Endothelial cell of umbilical vein (primary cell): Measurements from ENCODE around the gene PHF23. TPM values are rescaled to one million over a fixed set of nuclear protein-coding genes. Genes with fewer than 3 reads are reported as not detected.

Experiments
- BruUV-seq: library from RNA; stranded (reverse); fragments of 400-500 nt; replicated peaks from 2 replicates; lab custom pipeline; 2021; lab: Mats Ljungman, UMichigan
- CTCF ChIA-PET: fragments of 300-600, 350-600 bp; sonication (Branson Sonifier 250); formaldehyde crosslinking; loops from one replicate; lab custom pipeline; 2021; ENCODE audit warnings: antibody characterized with exemption, inconsistent platforms; lab: Charles Lee
- POLR2A ChIA-PET: fragments of 300-600, 350-600 bp; sonication (Branson Sonifier 250); formaldehyde crosslinking; loops from one replicate; lab custom pipeline; 2021; ENCODE audit warnings: antibody characterized with exemption, inconsistent platforms; lab: Charles Lee
- DNase-seq: peaks from one replicate; pipeline ENCODE4 v3.0.0-alpha.2; 2011; ENCODE audit warnings: low read depth, low spot score
- FAIRE-seq: peaks from 2 replicates; lab custom pipeline; 2011; peaks lifted over from hg19 to GRCh38; lab: Jason Lieb, UNC
- H2AFZ ChIP-seq: 2 replicates; pipeline ENCODE4 v1.6.0; 2012; ENCODE audit warnings: low read depth, low read length, control low read depth, inconsistent platforms
- H3K27ac ChIP-seq: 2 replicates; pipeline ENCODE4 v1.5.1; 2011; ENCODE audit warnings: low read depth, mild to moderate bottlenecking, control low read depth, low read length, moderate library complexity; ENCODE audit not compliant: insufficient read depth
- H3K27me3 ChIP-seq, 2 experiments: 2 replicates each; pipeline versions ENCODE4 v1.6.0 to v1.6.1; 2011; ENCODE audit warnings: low read length in 2 of 2, mixed read lengths in 1 of 2; ENCODE audit not compliant: control insufficient read depth in 2 of 2, insufficient read depth in 2 of 2
- H3K36me3 ChIP-seq, 2 experiments: 2 replicates in 1 of 2; 3 replicates in 1 of 2; pipeline ENCODE4 v1.5.1; 2011; ENCODE audit warnings: low read length in 2 of 2, mild to moderate bottlenecking in 1 of 2, moderate library complexity in 1 of 2; ENCODE audit not compliant: control insufficient read depth in 2 of 2, insufficient read depth in 2 of 2; ENCODE audit errors: extremely low read depth in 1 of 2
- H3K4me1 ChIP-seq: 3 replicates; pipeline ENCODE4 v1.5.1; 2011; ENCODE audit warnings: mild to moderate bottlenecking, low read length; ENCODE audit not compliant: control insufficient read depth, insufficient read depth; ENCODE audit errors: extremely low read depth
- H3K4me2 ChIP-seq: 2 replicates; pipeline ENCODE4 v1.6.1; 2011; ENCODE audit warnings: low read length, control low read depth, mixed read lengths; ENCODE audit not compliant: insufficient read depth
- H3K4me3 ChIP-seq, 3 experiments: fragments of 200-600 bp in 1 of 3; sonication (generic), shearing (Covaris generic) in 1 of 3; replicated peaks in 1 of 3; 2 replicates each; pipeline ENCODE4 v1.5.1; 2011 to 2016; ENCODE audit warnings: control low read depth in 3 of 3, low read length in 3 of 3, mild to moderate bottlenecking in 2 of 3, inconsistent platforms in 1 of 3, low read depth in 1 of 3, moderate library complexity in 1 of 3; ENCODE audit not compliant: insufficient read depth in 1 of 3
- H3K79me2 ChIP-seq: 2 replicates; pipeline ENCODE4 v1.6.0; 2012; ENCODE audit warnings: low read length, inconsistent platforms; ENCODE audit not compliant: control insufficient read depth, insufficient read depth
- H3K9ac ChIP-seq: replicated peaks from 2 replicates; pipeline ENCODE3; 2011; ENCODE audit warnings: low read length, control low read depth; ENCODE audit not compliant: insufficient read depth; ENCODE audit errors: extremely low read depth
- H3K9me1 ChIP-seq: replicated peaks from 3 replicates; pipeline ENCODE4 v1.6.0; 2011; ENCODE audit warnings: mild to moderate bottlenecking, low read length; ENCODE audit not compliant: control insufficient read depth, insufficient read depth; ENCODE audit errors: extremely low read depth
- H3K9me3 ChIP-seq: replicated peaks from 2 replicates; pipeline ENCODE4 v1.5.1; 2012; ENCODE audit warnings: low read length, inconsistent platforms; ENCODE audit not compliant: control insufficient read depth, insufficient read depth
- H4K20me1 ChIP-seq: replicated peaks from 2 replicates; pipeline ENCODE3; 2011; ENCODE audit warnings: mild to moderate bottlenecking, low read length; ENCODE audit not compliant: control insufficient read depth, insufficient read depth; ENCODE audit errors: extremely low read depth
- CTCF ChIP-seq, 2 donors: IDR thresholded peaks; 1 replicate in 1 of 2; 2 replicates in 1 of 2; pipeline ENCODE4 v1.5.1; 2011; ENCODE audit warnings: low read length in 2 of 2, mild to moderate bottlenecking in 2 of 2, moderate library complexity in 2 of 2, control low read depth in 1 of 2, inconsistent platforms in 1 of 2, low read depth in 1 of 2; ENCODE audit not compliant: insufficient read depth in 1 of 2; ENCODE audit errors: extremely low read depth in 1 of 2
- EZH2 ChIP-seq: IDR thresholded peaks from 2 replicates; pipeline ENCODE4 v1.6.1; 2012; ENCODE audit warnings: borderline replicate concordance, low read depth, mild to moderate bottlenecking, moderate library complexity, low read length, inconsistent platforms; ENCODE audit not compliant: severe bottlenecking
- FOS ChIP-seq: IDR thresholded peaks from 2 replicates; pipeline ENCODE4 v1.6.1; 2011; ENCODE audit warnings: mild to moderate bottlenecking, low read length, moderate library complexity, borderline replicate concordance; ENCODE audit not compliant: insufficient read depth
- GATA2 ChIP-seq: IDR thresholded peaks from 2 replicates; pipeline ENCODE4 v1.7.0; 2011; ENCODE audit warnings: low read depth, mild to moderate bottlenecking, moderate library complexity, mixed read lengths, low read length; ENCODE audit not compliant: insufficient read length, insufficient read depth
- JUN ChIP-seq: IDR thresholded peaks from 2 replicates; pipeline ENCODE4 v1.6.1; 2011; ENCODE audit warnings: borderline replicate concordance, low read depth; ENCODE audit not compliant: insufficient read length, insufficient read depth
- MAX ChIP-seq: IDR thresholded peaks from 2 replicates; pipeline ENCODE4 v1.6.1; 2011; ENCODE audit not compliant: insufficient read depth, insufficient read length
- MYC ChIP-seq: IDR thresholded peaks from one replicate; pipeline ENCODE4 v1.6.1; 2011; ENCODE audit warnings: mild to moderate bottlenecking, low read depth, low read length
- POLR2A ChIP-seq: IDR thresholded peaks from 2 replicates; pipeline ENCODE4 v1.6.1; 2012; ENCODE audit warnings: low read depth, mild to moderate bottlenecking, control low read depth, low read length
- POLR2AphosphoS5 ChIP-seq: IDR thresholded peaks from 2 replicates; pipeline ENCODE4 v1.6.1; 2012; ENCODE audit warnings: low read depth, mild to moderate bottlenecking, control low read depth, low read length, moderate library complexity; ENCODE audit not compliant: insufficient read depth
- dilution Hi-C: fragments of 300-500 bp; cut with MboI; formaldehyde crosslinking; loops from one replicate; pipeline ENCODE4 v1.15.0; 2019; ENCODE audit warnings: low sequenced_read_pairs; ENCODE audit not compliant: extremely low pct_ligation_motif_present
- intact Hi-C: fragments of 100-400 bp; cut with micrococcal nuclease; formaldehyde crosslinking; loops from one replicate; pipeline ENCODE4 v1.10.0; 2022
- polyA plus RNA-seq, 4 experiments: library from polyadenylated mRNA; depleted of rRNA in 3 of 4; stranded (reverse) in 3 of 4; unstranded in 1 of 4; fragments of >200 nt; gene quantifications; 2 replicates each; pipeline versions ENCODE4 v1.2.1 to v1.2.3, GENCODE V29; 2011 to 2012; ENCODE audit warnings: missing spikeins in 1 of 4
- total RNA-seq: library from RNA; stranded (reverse); gene quantifications from 2 replicates; pipeline ENCODE4 v1.2.3, GENCODE V29; 2021

Gene PHF23
- total and polyA plus RNA-seq, 2 donors (not counting 3 experiments of a cell fraction or from before 2014, with no cell fraction given), result 35.6 to 54.7 TPM

DNA sequence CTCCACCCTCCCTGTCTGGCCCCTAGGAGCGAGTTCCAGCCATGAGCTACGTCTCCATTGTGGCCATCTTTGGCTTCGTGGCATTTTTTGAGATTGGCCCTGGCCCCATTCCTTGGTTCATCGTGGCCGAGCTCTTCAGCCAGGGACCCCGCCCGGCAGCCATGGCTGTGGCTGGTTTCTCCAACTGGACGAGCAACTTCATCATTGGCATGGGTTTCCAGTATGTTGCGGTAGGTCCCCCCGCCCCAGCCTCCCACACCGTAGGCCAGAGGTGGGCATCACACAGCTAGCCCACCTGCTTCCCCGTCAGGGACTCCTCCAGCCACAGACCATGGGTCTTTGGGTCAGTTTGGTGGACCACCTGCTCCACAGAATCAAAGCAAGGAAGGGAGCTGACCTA, 46.4 kb upstream of the PHF23 start:
- Histone ChIP-seq H3K4me1 (peaks cover 9% of the 10 kb centered on the region), H3K4me3 (no peak overlapping the region), H3K36me3 (no peaks in the 10 kb centered on the region), H3K4me2 (no peak overlapping the region), H3K9ac (no peak overlapping the region), H3K79me2 (no peaks in the 10 kb centered on the region), H3K9me1 (no peaks in the 10 kb centered on the region), H4K20me1 (no peaks in the 10 kb centered on the region), H3K27me3 (peaks cover 8 to 20% of the 10 kb centered on the region in 2 experiments), H3K27ac (no peak overlapping the region), H2AFZ (no peak overlapping the region), H3K9me3 (no peaks in the 10 kb centered on the region)
- ChIA-PET CTCF (interaction anchor here (1.2 to 10.2 kb wide), 3 partner anchors 11 to 65 kb away, joined by 4 to 170 read pairs (median 5); no protein-coding TSS in a partner anchor), POLR2A (no interaction called here)
- dilution Hi-C loops (no loop called here), intact Hi-C loops (no loop called here)
- TF ChIP-seq GATA2 (no peak), JUN (no peak), EZH2 (no peak), FOS (no peak), POLR2A (no peak), CTCF (IDR thresholded peaks at IDR 0.05; ENCODE audit: extremely low read depth in 1 of 2, insufficient read depth in 1 of 2, low read depth in 1 of 2, low read length in 2 of 2) (no peak), MYC (no peak), MAX (no peak), POLR2AphosphoS5 (no peak)
- FAIRE-seq (no peak), DNase-seq (no peak)
- no TSS peak for BruUV-seq
